ENCODE results near the gene STKLD1. TPM values are rescaled to one million over a fixed set of nuclear protein-coding genes. Genes with fewer than 3 reads are reported as not detected.
A peak's percentile ranks its signal among the peaks of the same experiment; 100 is the strongest.

STKLD1 gene
- total RNA-seq, 1 experiment from 2014 or later = 4.1 TPM

GRCh38 chr9:133406480-133407307 is 30.5 kb downstream of the STKLD1 start:
- H3K9ac ChIP-seq (ENCODE audit: low read length) = no peak overlapping the region

GRCh38 chr9:133408042-133408441 is 31.9 kb downstream of the STKLD1 start:
- Histone ChIP-seq H3K4me3 (ENCODE audit: low read length) (no peak overlapping the region), H3K79me2 (ENCODE audit: low read length) (no peaks in the 10 kb centered on the region), H3K36me3 (ENCODE audit: low read depth, low read length) (peaks cover 17% of the 10 kb centered on the region; the same call in 1 of the 2 replicates), H3K4me1 (ENCODE audit: insufficient read depth, low read length) (no peaks in the 10 kb centered on the region), H3K9ac (ENCODE audit: low read length) (no peak overlapping the region), H3K4me2 (ENCODE audit: low read length) (no peak overlapping the region), H4K20me1 (ENCODE audit: low read length) (no peaks in the 10 kb centered on the region), H3K27ac (ENCODE audit: low read length) (no peak overlapping the region), H3K9me3 (ENCODE audit: low read length) (no peaks in the 10 kb centered on the region), H3K27me3 (ENCODE audit: low read length) (no peaks in the 10 kb centered on the region), H2AFZ (ENCODE audit: low read length) (no peak overlapping the region), H3K9me2 (replicated peaks; ENCODE audit: low read length) (no peaks in the 10 kb centered on the region), H3F3A (ENCODE audit: low read length, unreplicated experiment) (no peaks in the 10 kb centered on the region)
- intact Hi-C loops (cut with micrococcal nuclease) = no loop called here
- BruUV-seq (replicated peaks) = no TSS peak
- DNase-seq = no peak
- CTCF ChIA-PET = no interaction called here
- POLR2A ChIA-PET (ENCODE audit: unreplicated experiment) = no interaction called here
- no peak for TF ChIP-seq CTCF (conservative IDR thresholded peaks at IDR 0.05; ENCODE audit: low read depth, low read length)
- TF ChIP-seq EZH2 (IDR thresholded peaks at IDR 0.05; ENCODE audit: low read length, unreplicated experiment) = no peak
- TF ChIP-seq EZH2phosphoT487 (IDR thresholded peaks at IDR 0.05; ENCODE audit: borderline replicate concordance, low read length) = no peak
- no peak for ATAC-seq

More at GRCh38 chr9:133406480-133407307, 30.5 kb downstream of the STKLD1 start:
- TF ChIP-seq EZH2 (IDR thresholded peaks at IDR 0.05; ENCODE audit: low read length, unreplicated experiment) (no peak), EZH2phosphoT487 (IDR thresholded peaks at IDR 0.05; ENCODE audit: borderline replicate concordance, low read length) (no peak), CTCF (conservative IDR thresholded peaks at IDR 0.05; ENCODE audit: low read depth, low read length) (peak; percentile 80)
- H3K9me2 ChIP-seq (replicated peaks; ENCODE audit: low read length) = no peaks in the 10 kb centered on the region
- ChIA-PET CTCF (no interaction called here), POLR2A (ENCODE audit: unreplicated experiment) (no interaction called here)
- H3K4me1 ChIP-seq (ENCODE audit: insufficient read depth, low read length) = no peaks in the 10 kb centered on the region
- ATAC-seq (peak; percentile 82), DNase-seq (peak; percentile 48)
- intact Hi-C loops (cut with micrococcal nuclease) = loop anchor here (1.0 kb wide), 1 partner anchor 80 kb away; no protein-coding TSS in a partner anchor
- H3K4me3 ChIP-seq (ENCODE audit: low read length) = no peak overlapping the region
- no peak overlapping the region for H3K27ac ChIP-seq (ENCODE audit: low read length)
- H3K79me2 ChIP-seq (ENCODE audit: low read length) = no peaks in the 10 kb centered on the region
- peaks cover 17% of the 10 kb centered on the region; the same call in 1 of the 2 replicates for H3K36me3 ChIP-seq (ENCODE audit: low read depth, low read length)
- no peaks in the 10 kb centered on the region for H3K9me3 ChIP-seq (ENCODE audit: low read length)
- no peaks in the 10 kb centered on the region for H3K27me3 ChIP-seq (ENCODE audit: low read length)
- H2AFZ ChIP-seq (ENCODE audit: low read length) = no peak overlapping the region
- no peaks in the 10 kb centered on the region for H4K20me1 ChIP-seq (ENCODE audit: low read length)
- H3F3A ChIP-seq (ENCODE audit: low read length, unreplicated experiment) = no peaks in the 10 kb centered on the region
- BruUV-seq (replicated peaks) = no TSS peak
- no peak overlapping the region for H3K4me2 ChIP-seq (ENCODE audit: low read length)

- no peaks in the 10 kb centered on the region for H4K20me1 ChIP-seq (ENCODE audit: low read length)
- DNase-seq = no peak
- no peak for ATAC-seq
- H3K9me3 ChIP-seq (ENCODE audit: low read length) = no peaks in the 10 kb centered on the region
- no peak overlapping the region for H3K9ac ChIP-seq (ENCODE audit: low read length)
- ChIA-PET POLR2A (ENCODE audit: unreplicated experiment) (no interaction called here), CTCF (no interaction called here)
- H3K4me2 ChIP-seq (ENCODE audit: low read length) = no peak overlapping the region
- no peaks in the 10 kb centered on the region for H3K27me3 ChIP-seq (ENCODE audit: low read length)
- TF ChIP-seq EZH2phosphoT487 (IDR thresholded peaks at IDR 0.05; ENCODE audit: borderline replicate concordance, low read length) (no peak), EZH2 (IDR thresholded peaks at IDR 0.05; ENCODE audit: low read length, unreplicated experiment) (no peak), CTCF (conservative IDR thresholded peaks at IDR 0.05; ENCODE audit: low read depth, low read length) (no peak)
- peaks cover 46% of the 10 kb centered on the region for H3K79me2 ChIP-seq (ENCODE audit: low read length)
- H3F3A ChIP-seq (ENCODE audit: low read length, unreplicated experiment) = no peaks in the 10 kb centered on the region
- BruUV-seq (replicated peaks) = no TSS peak
- no peak overlapping the region for H3K27ac ChIP-seq (ENCODE audit: low read length)
- H3K9me2 ChIP-seq (replicated peaks; ENCODE audit: low read length) = no peaks in the 10 kb centered on the region
- intact Hi-C loops (cut with micrococcal nuclease) = no loop called here
- no peak overlapping the region for H2AFZ ChIP-seq (ENCODE audit: low read length)
- peaks cover 11% of the 10 kb centered on the region for H3K36me3 ChIP-seq (ENCODE audit: low read depth, low read length)
- H3K4me3 ChIP-seq (ENCODE audit: low read length) = no peak overlapping the region
- H3K4me1 ChIP-seq (ENCODE audit: insufficient read depth, low read length) = peaks cover 7% of the 10 kb centered on the region; the same call in 1 of the 2 replicates
Observed at GRCh38 chr9:133415170-133415569, 39.0 kb downstream of the STKLD1 start.
